GM18517 (cell line): ENCODE measurements around the gene RINT1.

Experiments
- ATAC-seq: cut with Tn5 transposase; IDR thresholded peaks from one replicate; pipeline ENCODE4 v1.9.1; 2021; ENCODE audit warnings: mild to moderate bottlenecking, moderate library complexity; ENCODE audit not compliant: unreplicated experiment

The RINT1 gene

DNA sequence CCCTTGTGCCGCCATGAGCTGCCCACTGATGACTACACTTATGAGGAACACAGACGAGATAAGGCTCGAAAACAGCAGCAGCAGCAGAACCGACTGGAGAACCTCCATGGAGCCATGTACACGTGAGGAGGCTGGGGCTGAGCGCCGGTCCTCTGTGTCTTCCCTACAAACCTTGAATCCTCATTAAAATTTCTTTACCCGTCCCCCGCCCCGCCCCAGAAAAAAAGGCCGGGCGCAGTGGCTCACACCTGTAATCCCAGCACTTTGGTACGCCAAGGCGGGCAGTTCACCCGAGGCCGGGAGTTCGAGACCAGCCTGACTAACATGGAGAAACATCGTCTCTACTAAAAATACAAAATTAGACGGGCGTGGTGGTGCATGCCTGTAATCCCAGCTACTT lies 1.5 kb upstream of the RINT1 start:
- no peak for ATAC-seq

- ATAC-seq = no peak
Measured at GRCh38 chr7:105532709-105533460, 884 bp downstream of the RINT1 start.

DNA sequence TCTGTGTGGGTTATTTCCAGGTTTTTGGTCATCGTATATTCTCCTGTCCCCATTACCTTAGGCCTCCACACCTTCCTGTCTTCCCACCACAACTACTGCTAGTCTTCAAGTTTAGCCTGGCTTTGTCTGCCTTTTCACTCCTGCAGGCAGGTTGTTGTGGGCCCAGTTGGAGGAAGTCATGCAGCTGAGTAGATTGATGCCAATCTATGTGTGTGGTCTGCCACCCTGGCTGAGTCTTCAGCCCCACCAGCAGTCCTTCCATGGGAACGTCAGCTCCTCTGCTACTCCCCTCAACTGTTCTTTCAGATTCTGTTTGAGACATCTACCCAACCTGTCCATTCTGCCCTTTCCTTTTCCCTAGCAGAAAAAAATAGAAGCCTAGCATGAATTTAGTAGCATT lies 6.3 kb downstream of the RINT1 start:
- ATAC-seq = no peak

DNA sequence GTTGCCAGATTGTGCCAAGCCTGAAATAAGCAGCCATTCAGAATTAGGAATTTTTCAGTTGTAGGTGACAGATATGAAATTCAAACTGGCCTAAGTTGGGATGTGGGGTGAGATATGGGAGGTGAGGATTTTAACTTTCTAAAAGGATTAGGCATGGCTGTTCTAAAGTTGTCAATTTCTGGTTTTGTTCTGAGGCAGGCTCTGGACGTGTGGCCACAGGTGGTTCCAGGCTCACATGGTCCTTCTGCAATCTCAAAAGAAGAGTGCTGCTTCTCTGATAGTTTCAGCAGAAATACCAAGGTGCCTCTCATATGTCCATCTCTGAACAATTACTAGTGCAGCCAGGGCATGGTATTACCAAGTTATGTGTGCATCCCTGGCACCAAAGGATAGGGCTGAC lies 27.9 kb downstream of the RINT1 start:
- no peak for ATAC-seq

- no peak for ATAC-seq
Measured at GRCh38 chr7:105565190-105565589, 33.2 kb downstream of the RINT1 start.

- no peak for ATAC-seq
Measured at GRCh38 chr7:105567024-105567423, 35.0 kb downstream of the RINT1 start.

DNA sequence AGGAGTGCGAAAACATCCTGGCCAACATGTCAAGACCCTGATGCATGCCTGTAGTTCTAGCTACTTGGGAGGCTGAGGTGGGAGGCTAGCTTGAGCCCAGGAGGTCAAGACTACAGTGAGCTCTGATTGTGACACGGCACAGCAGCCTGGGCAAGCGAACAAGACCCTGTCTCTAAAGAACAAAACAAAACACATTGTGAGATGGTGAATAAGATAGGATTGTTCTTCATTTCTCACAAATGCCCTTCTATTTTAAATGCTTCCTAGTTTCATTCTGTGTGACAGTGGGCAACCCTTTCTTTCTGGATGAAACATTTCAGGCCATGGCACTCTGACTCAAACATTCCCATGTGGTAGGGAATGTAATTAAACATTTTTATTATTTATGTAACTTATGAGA lies 35.8 kb downstream of the RINT1 start:
- ATAC-seq = no peak

- ATAC-seq = no peak
Measured at GRCh38 chr7:105571891-105572290, 39.9 kb downstream of the RINT1 start.

DNA sequence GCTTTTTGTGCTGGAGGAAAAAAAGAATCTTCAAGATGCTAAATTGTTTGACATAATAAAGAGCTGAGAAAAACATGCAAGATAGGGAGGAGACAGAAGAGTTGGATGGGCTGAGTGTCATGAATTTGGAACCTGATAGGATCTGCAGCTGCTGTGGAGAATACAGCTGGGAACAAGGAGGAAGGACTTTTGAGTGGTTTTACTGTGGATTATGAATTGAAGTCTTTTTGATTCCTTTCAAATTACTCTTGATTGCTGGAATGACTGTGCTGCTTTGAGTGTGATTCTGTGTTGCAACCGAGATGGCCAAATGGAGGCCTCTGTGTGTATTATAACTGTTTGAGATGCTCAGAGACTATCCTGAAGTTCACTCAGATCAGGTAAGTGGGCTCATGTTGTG lies 45.2 kb downstream of the RINT1 start:
- no peak for ATAC-seq

DNA sequence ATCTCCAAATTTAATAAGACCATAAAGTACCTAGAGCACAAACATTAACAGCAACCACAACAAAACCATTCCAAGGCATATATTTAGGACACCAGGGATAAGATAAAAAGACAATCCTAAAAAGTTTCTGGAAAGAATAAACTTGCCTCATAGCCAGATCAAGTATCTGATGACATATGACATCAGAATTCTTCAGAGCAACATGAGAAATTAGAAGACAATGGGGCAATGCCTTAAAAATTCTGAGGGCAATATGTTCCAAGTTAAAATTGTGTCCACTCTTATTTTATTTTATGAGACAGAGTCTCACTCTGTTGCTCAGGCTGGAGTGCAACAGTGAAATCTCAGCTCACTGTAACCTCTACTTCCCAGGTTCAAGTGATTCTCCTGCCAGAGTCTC lies 46.5 kb downstream of the RINT1 start:
- no peak for ATAC-seq

DNA sequence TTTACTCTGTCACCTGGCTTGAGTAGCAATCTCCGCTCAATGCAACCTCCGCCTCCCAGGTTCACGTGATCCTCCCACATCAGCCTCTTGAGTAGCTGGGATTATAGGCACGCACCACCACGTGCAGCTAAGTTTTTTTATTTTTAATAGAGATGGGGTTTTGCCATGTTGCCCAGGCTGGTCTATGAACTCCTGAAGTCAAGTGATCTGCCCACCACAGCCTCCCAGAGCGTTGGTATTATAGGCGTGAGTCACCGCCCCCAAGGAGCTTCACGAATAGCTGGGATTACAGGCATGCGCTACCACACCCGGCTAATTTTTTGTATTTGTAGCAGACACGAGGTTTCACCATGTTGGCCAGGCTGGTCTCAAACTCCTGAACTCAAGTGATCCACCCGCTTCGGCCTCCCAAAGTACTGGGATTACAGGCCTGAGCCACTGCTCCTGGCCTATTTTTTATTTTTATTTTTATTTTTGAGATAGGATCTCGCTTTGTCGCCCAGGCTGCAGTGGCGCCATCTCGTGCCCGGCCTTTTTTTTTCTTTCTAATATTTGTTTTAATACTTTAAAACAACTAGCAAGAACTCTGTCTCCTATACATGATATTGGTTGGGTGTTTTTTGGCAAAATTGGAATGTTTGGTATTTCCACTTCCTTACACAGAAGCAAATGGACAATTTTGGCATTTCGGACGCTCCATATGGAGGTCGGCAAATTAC lies 48.2 kb downstream of the RINT1 start:
- no peak for ATAC-seq

- ATAC-seq = no peak
Measured at GRCh38 chr7:105581066-105581811, 49.2 kb downstream of the RINT1 start, which contains the start of gene EFCAB10. TSS of gene EFCAB10 (minus strand) at chr7:105581493. CDS start at chr7:105581463, 30 bp downstream.

DNA sequence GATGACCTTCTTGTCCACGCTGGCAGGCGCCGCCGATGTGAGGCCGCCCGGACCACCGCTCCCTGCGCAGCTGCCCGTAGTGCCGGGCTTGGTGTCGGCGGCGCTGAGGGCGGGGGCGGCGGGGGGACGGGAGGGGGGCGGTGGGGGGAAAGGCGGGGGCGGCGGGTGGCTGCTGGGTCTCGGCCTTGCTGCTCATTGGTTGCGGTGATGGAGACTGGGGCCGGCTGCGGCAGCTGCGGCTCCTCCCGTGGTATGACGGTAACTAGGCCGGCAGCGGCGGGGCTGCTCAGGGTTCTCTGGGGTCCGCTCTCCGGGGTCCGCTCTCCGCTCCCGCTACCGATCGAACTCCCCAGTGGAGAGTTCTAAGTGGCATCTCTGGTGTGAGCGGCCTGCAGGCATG lies 51.1 kb downstream of the RINT1 start:
- ATAC-seq = no peak

DNA sequence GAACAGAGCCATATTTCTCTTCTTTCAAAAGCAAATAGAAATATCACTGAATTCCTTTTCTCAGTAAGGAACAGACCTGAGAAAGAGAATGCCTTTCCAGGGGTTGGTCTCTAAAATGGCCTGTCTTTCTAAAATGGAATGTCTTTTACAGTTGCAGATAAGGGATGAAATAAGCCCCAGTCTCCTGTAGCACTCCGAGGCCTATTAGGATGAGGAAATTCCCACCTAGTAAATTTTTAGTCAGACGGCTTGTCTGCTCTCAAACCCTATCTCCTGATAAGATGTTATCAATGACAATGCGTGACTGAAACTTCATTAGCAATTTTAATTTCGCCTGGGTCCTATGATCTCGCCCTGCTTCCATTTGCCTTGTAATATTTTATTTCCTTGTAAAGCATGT lies 52.2 kb downstream of the RINT1 start:
- ATAC-seq = no peak

- ATAC-seq = peak; percentile 45
Measured at GRCh38 chr7:105585850-105586500, 54.0 kb downstream of the RINT1 start.

- ATAC-seq = no peak
Measured at GRCh38 chr7:105587909-105588635, 56.1 kb downstream of the RINT1 start.

DNA sequence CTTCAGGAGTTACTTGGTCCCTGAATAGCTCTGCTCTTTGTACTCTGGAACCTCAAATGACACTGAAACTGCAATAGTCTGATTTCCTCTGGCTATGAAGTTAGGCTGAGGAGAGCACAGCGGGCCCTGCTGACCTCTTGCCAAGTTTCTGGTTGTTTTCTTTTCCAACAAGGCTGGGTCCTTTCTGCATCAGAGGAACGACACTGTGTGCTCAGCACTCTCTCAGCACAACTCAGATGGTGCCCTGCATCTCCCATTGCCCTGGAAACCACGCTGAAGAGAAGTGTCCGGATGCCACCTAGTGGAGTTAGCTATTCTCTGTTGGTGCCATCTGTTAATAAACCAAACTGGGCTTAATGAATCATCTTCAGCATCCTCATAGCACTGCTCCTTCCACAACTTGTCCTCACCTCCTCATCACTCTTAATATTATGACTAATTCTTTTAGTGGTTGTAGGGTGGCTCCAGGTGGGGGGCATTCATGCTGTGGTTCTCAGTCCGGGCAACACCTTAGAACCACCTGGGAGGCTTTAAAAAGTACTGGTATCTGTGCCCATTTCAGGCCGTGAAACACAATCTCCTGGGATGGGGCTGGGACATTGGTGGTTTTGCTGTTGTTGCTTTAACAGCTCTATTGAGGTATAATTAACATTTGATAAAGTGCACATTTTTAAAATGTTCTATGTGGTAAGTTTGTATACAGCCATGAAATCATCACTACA lies 57.5 kb downstream of the RINT1 start:
- peak; percentile 89 for ATAC-seq

- no peak for ATAC-seq
Measured at GRCh38 chr7:105590793-105591192, 58.8 kb downstream of the RINT1 start.

GRCh38 chr7:105591522-105591921 lies 59.5 kb downstream of the RINT1 start:
- ATAC-seq = no peak

GRCh38 chr7:105594034-105594433 lies 62.0 kb downstream of the RINT1 start:
- no peak for ATAC-seq
